HPDE6-E6E7 (cell line): Measurements from ENCODE around the gene MRPL1.
"Not testable (repeated sequence)": the region's sequence is repeated elsewhere in the genome, so short reads cannot be mapped to it uniquely, and the experiment has no call there.

Source experiments
- DNase-seq: peaks from one replicate; pipeline ENCODE4 v3.0.0; 2011; ENCODE audit warnings: missing footprints; ENCODE audit errors: extremely low spot score

The MRPL1 gene

DNA sequence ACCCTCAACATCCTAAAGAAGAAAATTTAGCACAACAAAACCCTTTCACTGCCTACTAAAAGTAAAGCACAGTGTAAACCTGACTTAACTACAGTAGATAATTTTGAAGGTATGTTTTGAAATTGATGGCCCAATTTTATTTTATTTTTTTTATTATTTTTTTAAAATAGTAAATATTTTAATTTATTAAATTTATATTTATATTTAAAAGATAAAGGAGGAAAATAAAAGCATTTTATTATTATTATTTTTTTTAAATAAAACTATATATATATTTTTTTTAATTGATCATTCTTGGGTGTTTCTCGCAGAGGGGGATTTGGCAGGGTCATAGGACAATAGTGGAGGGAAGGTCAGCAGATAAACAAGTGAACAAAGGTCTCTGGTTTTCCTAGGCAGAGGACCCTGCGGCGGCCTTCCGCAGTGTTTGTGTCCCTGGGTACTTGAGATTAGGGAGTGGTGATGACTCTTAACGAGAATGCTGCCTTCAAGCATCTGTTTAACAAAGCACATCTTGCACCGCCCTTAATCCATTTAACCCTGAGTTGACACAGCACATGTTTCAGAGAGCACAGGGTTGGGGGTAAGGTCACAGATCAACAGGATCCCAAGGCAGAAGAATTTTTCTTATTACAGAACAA lies 120.4 kb downstream of the MRPL1 start:
- not testable (repeated sequence) for DNase-seq

DNA sequence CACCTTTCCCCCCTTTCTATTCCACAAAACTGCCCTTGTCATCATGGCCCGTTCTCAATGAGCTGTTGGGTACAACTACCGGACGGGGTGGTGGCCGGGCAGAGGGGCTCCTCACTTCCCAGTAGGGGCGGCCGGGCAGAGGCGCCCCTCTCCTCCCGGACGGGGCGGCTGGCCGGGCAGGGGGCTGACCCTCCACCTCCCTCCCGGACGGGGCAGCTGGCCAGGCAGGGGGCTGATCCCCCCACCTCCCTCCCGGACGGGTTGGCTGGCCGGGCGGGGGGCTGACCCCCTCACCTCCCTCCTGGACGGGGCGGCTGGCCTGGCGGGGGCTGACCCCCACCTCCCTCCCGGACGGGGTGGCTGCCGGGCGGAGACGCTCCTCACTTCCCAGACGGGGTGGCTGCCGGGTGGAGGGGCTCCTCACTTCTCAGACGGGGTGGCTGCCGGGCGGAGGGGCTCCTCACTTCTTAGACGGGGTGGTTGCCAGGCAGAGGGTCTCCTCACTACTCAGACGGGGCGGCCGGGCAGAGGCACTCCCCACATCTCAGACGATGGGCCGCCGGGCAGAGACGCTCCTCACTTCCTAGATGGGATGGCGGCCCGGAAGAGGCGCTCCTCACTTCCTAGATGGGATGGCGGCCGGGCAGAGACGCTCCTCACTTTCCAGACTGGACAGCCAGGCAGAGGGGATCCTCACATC lies 121.1 kb downstream of the MRPL1 start:
- DNase-seq: not testable (repeated sequence)

DNA sequence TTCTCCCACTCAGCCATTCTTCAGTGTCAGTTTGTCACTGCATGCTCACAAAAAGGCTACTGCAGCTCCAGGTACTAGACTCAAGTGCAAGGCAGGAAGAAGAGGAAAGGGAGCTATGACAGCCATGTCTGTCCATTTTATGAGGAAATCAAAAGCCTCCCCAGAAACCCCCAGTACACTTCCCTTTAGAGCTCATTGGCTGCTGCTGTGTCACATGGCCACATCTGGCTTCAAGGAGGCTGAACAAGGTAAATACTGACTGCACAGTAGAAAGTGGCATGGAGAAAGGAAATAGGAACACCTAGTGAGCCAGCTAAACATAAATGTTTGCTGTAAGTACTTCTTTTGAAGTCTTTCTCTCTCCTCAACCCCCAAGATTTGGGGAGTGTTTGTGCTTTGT lies 127.3 kb downstream of the MRPL1 start:
- DNase-seq: no peak

DNA sequence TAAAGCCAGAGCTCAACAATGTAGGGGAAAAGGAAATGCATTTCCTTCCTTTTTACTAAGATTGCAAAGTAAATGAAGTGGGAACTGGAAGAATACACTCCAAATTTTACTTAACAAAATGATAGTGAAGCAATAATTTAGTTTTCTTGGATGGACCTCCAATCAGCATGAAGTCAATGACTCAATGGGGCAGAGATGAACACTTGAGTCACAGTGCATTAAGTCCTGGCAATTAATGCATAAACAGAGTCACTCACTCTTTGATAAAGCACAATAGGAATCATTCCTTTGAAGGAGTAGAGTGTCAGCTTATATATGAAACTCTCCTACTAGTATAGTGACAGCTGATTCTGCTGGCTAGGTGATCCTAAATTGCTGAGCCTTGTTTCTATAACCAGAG lies 127.8 kb downstream of the MRPL1 start:
- DNase-seq: no peak

DNA sequence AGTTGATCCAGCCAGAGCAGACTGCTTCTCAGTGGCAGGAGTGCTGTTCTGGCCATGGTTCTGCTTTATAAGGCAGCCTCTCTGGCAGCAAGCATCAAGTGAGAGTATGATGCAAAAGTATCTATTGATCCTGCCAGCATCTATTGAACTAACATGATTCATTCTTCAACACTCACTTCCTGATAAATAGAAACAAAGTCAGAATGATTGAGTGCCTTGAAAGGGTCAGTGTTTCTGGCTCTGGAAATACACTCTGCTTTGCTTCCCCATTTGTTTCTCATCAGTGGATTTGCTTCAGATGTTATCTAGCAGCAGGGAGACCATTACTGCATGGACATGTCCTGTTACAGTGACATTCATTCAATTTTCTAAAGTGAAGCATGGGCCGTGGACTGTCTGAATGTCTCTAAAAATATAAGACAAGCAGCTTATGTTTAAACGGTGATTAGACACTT lies 128.3 kb downstream of the MRPL1 start:
- no peak for DNase-seq

DNA sequence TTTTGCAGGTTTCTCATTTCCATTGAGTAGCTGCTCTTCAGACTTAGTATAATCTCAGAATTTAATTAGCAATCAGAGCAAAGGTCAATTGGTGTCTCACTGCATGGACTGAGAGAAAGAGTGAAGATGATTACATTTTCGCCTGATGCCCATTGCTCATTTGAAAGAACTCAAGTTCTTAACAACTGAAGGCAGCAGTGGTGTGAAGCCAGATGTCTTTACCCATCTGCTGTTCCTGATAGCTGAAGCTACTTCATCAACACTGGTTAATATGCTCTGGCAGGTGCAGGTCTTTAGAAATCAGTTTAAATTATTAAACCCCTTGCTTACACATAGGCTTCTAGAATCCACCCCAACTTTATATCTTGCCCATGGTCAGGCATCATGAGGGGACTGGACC lies 130.0 kb downstream of the MRPL1 start:
- DNase-seq: no peak

DNA sequence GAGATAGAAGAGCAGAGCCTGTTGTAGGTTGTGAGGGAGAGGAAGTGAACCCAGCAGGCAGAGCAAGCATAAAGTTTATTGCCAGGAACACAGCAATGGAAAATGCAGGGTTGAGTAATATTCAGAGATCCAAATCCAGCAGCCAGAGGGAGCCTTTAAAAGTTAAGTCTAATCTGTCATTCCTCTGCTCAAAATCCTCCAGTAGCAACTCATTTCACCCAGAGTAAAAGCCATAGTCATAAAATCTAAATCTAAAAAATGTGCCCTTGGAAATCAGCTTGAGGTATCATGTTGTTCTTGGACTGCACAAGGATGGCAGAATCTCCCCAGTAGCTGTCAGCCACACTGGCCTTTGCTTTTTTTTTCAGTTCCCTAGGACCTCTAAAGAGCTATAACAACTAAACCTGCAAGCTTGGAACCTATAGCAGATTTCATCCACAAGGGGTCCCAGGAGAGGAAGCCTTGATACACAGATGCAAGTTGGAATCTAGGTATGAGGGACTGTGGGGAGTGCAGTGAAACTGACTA lies 131.6 kb downstream of the MRPL1 start:
- peak; percentile 28 for DNase-seq

DNA sequence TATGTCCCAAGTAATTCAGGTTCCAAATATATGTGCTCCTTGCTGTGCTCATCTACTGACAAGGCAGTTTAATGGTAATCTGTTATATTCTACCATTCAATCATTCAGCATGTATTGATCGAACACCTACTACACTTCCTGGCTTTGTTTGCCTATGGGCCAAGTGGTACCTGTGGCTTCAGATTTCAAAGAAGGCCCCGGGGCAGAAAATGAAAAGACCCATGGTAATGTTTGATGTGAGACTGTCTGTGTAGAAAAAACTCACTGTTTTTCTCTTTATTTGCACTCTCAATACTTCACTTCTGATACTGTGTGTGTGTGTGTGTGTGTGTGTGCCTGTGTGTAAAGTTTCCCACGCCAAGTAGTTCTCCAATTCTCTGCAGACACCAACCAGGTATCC lies 133.4 kb downstream of the MRPL1 start:
- no peak for DNase-seq

DNA sequence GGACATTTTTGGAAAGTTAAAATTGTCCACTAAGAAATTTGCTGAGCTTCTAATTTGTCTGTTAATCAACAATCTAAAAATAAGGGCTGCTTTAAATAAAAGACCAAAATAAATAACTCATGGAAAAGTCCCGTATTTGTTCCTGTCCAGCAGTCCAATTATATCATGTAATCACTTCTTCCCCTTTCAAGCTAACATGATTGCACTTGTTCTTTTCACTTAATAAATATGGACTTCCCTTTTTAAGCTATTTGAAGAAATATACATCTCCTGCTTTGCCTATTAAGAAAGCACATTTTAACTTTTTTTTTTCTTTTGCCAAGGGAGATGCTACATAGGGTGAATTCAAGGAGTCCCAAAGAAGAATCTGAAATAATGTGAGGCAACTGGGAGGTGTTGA lies 138.9 kb downstream of the MRPL1 start:
- no peak for DNase-seq

DNA sequence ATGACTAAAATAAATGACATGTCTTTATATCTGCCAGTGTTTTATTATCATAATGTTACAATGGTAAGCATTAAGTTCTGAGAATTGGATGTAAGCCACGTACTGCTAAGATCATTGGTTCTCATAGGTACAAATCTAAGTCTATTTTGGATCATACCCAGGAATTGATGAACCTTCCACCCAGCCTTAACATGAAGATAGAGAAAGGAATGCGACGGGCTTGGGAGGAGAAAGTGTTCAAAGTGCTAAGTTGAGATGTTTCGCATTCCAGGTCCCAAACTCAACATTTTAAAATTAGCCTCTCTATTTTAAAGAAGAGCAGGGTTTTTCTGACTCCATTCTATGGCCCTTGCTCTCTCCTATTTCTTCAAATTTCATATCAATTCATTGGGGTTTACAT lies 139.6 kb downstream of the MRPL1 start:
- no peak for DNase-seq
